ENCODE measurements around the gene ICAM5. TPM values are rescaled to one million over a fixed set of nuclear protein-coding genes. Genes with fewer than 3 reads are reported as not detected.

The ICAM5 gene
- total RNA-seq, 2 donors from 2014 or later, result 0.41 to 0.49 TPM

DNA sequence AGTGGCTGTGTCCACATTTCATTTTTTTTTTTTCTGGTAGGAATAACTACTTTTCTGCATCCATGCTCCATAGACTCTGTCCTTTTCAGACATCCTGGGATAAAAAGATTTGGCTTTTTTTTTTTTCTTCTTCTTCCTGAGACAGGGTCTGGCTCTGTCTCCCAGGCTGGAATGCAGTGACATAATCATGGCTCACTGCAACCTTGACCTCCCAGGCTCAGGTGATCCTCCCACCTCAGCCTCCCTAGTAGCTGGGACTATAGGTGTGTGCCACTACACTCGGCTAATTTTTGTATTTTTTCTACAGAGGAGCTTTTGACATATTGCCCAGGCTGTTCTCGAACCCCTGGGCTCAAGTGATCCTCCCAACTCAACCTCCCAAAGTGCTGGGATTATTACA, 53.7 kb downstream of the ICAM5 start:
- no peaks in the 10 kb centered on the region for H3K4me1 ChIP-seq (ENCODE audit: control insufficient read depth in 1 of 2, low read depth in 2 of 2)
- H3K4me3 ChIP-seq, result no peak overlapping the region
- no peaks in the 10 kb centered on the region for H3K27me3 ChIP-seq (replicated peaks; ENCODE audit: insufficient read depth)
- H3K27ac ChIP-seq, result peak overlapping the region in 1 of 2 donors; percentile 75
- no peaks in the 10 kb centered on the region for H3K9me3 ChIP-seq
- ATAC-seq (ENCODE audit: insufficient number of reproducible peaks, low FRiP score, low read depth) (no peak), DNase-seq (ENCODE audit: low spot score) (no peak)
- no peaks in the 10 kb centered on the region for H3K36me3 ChIP-seq
- TF ChIP-seq, protein P1, sequence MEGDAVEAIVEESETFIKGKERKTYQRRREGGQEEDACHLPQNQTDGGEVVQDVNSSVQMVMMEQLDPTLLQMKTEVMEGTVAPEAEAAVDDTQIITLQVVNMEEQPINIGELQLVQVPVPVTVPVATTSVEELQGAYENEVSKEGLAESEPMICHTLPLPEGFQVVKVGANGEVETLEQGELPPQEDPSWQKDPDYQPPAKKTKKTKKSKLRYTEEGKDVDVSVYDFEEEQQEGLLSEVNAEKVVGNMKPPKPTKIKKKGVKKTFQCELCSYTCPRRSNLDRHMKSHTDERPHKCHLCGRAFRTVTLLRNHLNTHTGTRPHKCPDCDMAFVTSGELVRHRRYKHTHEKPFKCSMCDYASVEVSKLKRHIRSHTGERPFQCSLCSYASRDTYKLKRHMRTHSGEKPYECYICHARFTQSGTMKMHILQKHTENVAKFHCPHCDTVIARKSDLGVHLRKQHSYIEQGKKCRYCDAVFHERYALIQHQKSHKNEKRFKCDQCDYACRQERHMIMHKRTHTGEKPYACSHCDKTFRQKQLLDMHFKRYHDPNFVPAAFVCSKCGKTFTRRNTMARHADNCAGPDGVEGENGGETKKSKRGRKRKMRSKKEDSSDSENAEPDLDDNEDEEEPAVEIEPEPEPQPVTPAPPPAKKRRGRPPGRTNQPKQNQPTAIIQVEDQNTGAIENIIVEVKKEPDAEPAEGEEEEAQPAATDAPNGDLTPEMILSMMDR (IDR thresholded peaks at IDR 0.05), result no peak

DNA sequence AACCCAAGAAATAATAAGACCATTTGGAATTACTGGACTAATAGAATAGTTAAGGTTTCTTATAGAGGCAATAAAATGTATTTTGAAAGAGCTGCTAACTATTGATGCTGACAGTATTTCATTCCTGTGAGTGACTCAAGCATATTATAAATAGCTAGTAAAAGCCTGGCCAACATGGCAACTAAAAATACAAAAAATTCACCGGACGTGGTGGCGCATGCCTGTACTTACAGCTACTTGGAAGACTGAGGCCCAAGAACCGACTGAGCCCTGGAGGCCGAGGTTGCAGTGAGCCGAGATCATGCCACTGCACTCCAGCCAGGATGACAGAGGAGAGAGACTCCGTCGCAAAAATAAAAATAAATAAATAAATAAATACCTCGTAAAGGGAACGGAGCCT, 55.0 kb downstream of the ICAM5 start:
- Histone ChIP-seq H3K9me3 (no peaks in the 10 kb centered on the region), H3K4me1 (ENCODE audit: control insufficient read depth in 1 of 2, low read depth in 2 of 2) (no peaks in the 10 kb centered on the region), H3K36me3 (peaks cover 2% of the 10 kb centered on the region), H3K4me3 (no peak overlapping the region), H3K27me3 (replicated peaks; ENCODE audit: insufficient read depth) (no peaks in the 10 kb centered on the region), H3K27ac (peak overlapping the region in 1 of 2 donors; percentile 75)
- DNase-seq (ENCODE audit: low spot score) (no peak), ATAC-seq (ENCODE audit: insufficient number of reproducible peaks, low FRiP score, low read depth) (peak; percentile 56)
- TF ChIP-seq, protein P1 (IDR thresholded peaks at IDR 0.05), result no peak

Other genes with a start within 250 kb of the ICAM5 start
- gene SHFL, start 203.6 kb upstream of the ICAM5 start, total RNA-seq, result 10 to 100 TPM; 42.5 to 56.5 TPM
- not detected for gene ANGPTL6, start 187.3 kb upstream of the ICAM5 start, total RNA-seq
- gene PPAN, start 183.6 kb upstream of the ICAM5 start, total RNA-seq, result 10 to 100 TPM; 14.6 to 39.0 TPM
- 10 to 100 TPM in 1 of 2 donors, 1 to 10 TPM in 1; 4.5 to 11.6 TPM for gene P2RY11, start 178.3 kb upstream of the ICAM5 start, total RNA-seq
- gene EIF3G, start 170.1 kb upstream of the ICAM5 start, total RNA-seq, result 100 to 1,000 TPM; 194 to 212 TPM
- gene DNMT1, start 95.0 kb upstream of the ICAM5 start, total RNA-seq, result 10 to 100 TPM; 57.5 to 61.2 TPM
- 10 to 100 TPM in 1 of 2 donors, 1 to 10 TPM in 1; 8.3 to 15.6 TPM for gene S1PR2, start 58.6 kb upstream of the ICAM5 start, total RNA-seq
- gene MRPL4, start 37.7 kb upstream of the ICAM5 start, total RNA-seq, result 10 to 100 TPM; 28.4 to 29.9 TPM
- gene ICAM1, start 18.8 kb upstream of the ICAM5 start, total RNA-seq, result 100 to 1,000 TPM in 1 of 2 donors, 10 to 100 TPM in 1; 41.4 to 160 TPM
- 1 to 10 TPM in 1 of 2 donors, under 1 TPM in 1; 0.95 to 2.0 TPM for gene ICAM4, start 3.0 kb upstream of the ICAM5 start, total RNA-seq
- gene ZGLP1, start 19.9 kb downstream of the ICAM5 start, total RNA-seq, result 1 to 10 TPM in 1 of 2 donors, not detected in 1; 5.3 TPM
- gene FDX2, start 26.1 kb downstream of the ICAM5 start, total RNA-seq, result 10 to 100 TPM; 13.4 to 35.8 TPM
- 10 to 100 TPM; 31.8 to 33.4 TPM for gene RAVER1, start 43.6 kb downstream of the ICAM5 start, total RNA-seq
- 1 to 10 TPM; 3.5 to 8.0 TPM for gene ICAM3, start 49.7 kb downstream of the ICAM5 start, total RNA-seq
- gene TYK2, start 90.6 kb downstream of the ICAM5 start, total RNA-seq, result 10 to 100 TPM; 79.3 to 96.7 TPM
- 100 to 1,000 TPM; 133 to 166 TPM for gene CDC37, start 113.6 kb downstream of the ICAM5 start, total RNA-seq
- 10 to 100 TPM; 24.9 to 25.5 TPM for gene PDE4A, start 130.6 kb downstream of the ICAM5 start, total RNA-seq
- gene KEAP1, start 213.4 kb downstream of the ICAM5 start, total RNA-seq, result 10 to 100 TPM; 42.0 to 57.3 TPM
- gene S1PR5, start 227.5 kb downstream of the ICAM5 start, total RNA-seq, result 1 to 10 TPM; 2.4 to 8.7 TPM